ENCODE measurements around the gene COL5A2. TPM values are rescaled to one million over a fixed set of nuclear protein-coding genes. Genes with fewer than 3 reads are reported as not detected.

Gene COL5A2
- total and polyA plus RNA-seq, 9 of the 15 experiments (the other 6 are each of a cell fraction or from before 2014, with no cell fraction given) = 0.01 to 0.54 (median 0.19) TPM

DNA sequence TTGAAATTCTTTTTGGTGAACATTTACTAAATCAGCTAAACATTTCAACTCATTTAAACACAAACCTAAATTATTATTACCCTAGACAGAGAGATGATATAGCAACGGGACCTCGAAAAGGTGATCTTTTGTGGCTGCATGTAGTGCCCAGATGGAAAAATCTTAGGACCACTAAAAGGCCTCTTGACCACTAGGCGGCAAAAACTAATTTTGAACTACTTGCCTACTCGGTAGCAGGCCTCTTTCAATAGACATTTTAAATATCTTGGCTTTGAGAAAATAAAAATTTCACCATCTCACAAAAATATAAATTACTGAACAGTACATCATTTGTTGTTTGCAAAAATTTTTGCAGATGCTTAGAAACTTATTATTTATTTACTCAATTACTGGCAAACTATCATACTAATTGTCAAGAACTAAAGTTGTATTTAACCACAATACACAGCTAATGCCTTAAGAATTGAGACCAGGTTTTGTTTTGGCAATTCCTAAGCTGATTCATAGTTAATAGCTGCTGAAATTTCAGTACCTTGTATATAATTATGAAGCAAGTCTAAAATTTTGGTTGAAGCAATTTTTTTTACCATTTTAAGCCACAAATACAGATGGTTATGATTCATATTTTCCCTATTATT lies 196.0 kb downstream of the COL5A2 start:
- no peaks in the 10 kb centered on the region for H3K79me2 ChIP-seq (ENCODE audit: control insufficient read depth, insufficient read depth, low read length)
- H3K36me3 ChIP-seq (ENCODE audit: control insufficient read depth, insufficient read depth, low read length) = no peaks in the 10 kb centered on the region
- ATAC-seq (no peak), FAIRE-seq (no peak), DNase-seq (ENCODE audit: extremely low read depth in 1 of 4, low spot score in 3 of 4) (no peak)
- no TSS peak for BruUV-seq (replicated peaks)
- no peaks in the 10 kb centered on the region for H3K9me3 ChIP-seq (replicated peaks; ENCODE audit: control insufficient read depth, insufficient read depth, low read depth, low read length)
- intact Hi-C loops (cut with micrococcal nuclease) = no loop called here
- no peaks in the 10 kb centered on the region for H4K20me1 ChIP-seq (replicated peaks; ENCODE audit: control insufficient read depth, insufficient read depth, low read length)
- H3K9ac ChIP-seq (ENCODE audit: insufficient read depth in 1 of 2, low read depth in 2 of 2, low read length in 2 of 2) = no peak overlapping the region
- ChIA-PET CTCF (ENCODE audit: low intra/inter-chr PET ratio) (no interaction called here), POLR2A (no interaction called here)
- in situ Hi-C loops (cut with MboI) = no loop called here
- 6% methylated on average over 4 of the region's 4 CpGs for WGBS (ENCODE audit: insufficient coverage, low coverage, missing lambda C conversion rate)
- no peaks in the 10 kb centered on the region for H3K4me1 ChIP-seq (replicated peaks in 1 of 2; ENCODE audit: control insufficient read depth in 2 of 2, insufficient read depth in 2 of 2, low read length in 2 of 2)
- H3K4me3 ChIP-seq = no peak overlapping the region
- no peak overlapping the region for H2AFZ ChIP-seq (ENCODE audit: low read depth, low read length)
- H3K9me1 ChIP-seq (ENCODE audit: control insufficient read depth, insufficient read depth, low read length) = no peaks in the 10 kb centered on the region
- TF ChIP-seq, protein P1, sequence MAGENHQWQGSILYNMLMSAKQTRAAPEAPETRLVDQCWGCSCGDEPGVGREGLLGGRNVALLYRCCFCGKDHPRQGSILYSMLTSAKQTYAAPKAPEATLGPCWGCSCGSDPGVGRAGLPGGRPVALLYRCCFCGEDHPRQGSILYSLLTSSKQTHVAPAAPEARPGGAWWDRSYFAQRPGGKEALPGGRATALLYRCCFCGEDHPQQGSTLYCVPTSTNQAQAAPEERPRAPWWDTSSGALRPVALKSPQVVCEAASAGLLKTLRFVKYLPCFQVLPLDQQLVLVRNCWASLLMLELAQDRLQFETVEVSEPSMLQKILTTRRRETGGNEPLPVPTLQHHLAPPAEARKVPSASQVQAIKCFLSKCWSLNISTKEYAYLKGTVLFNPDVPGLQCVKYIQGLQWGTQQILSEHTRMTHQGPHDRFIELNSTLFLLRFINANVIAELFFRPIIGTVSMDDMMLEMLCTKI (IDR thresholded peaks at IDR 0.05; ENCODE audit: partially characterized antibody) = no peak
- TF ChIP-seq ASH1L (IDR thresholded peaks at IDR 0.05; ENCODE audit: borderline replicate concordance, low read depth, partially characterized antibody) (no peak), FOXP1 (CRISPR knock-in tag; IDR thresholded peaks at IDR 0.05) (no peak), TAL1 (IDR thresholded peaks at IDR 0.05) (no peak), ZNF121 (CRISPR knock-in tag; conservative IDR thresholded peaks at IDR 0.05) (no peak), ESRRA (IDR thresholded peaks at IDR 0.05; ENCODE audit: borderline replicate concordance, low read depth) (no peak), CHAMP1 (IDR thresholded peaks at IDR 0.05) (no peak), CHCHD3 (CRISPR knock-in tag; IDR thresholded peaks at IDR 0.05) (no peak), NONO (IDR thresholded peaks at IDR 0.05; ENCODE audit: low read depth in 2 of 2, low read length in 1 of 2) (no peak), PTBP1 (IDR thresholded peaks at IDR 0.05; ENCODE audit: low read depth, low read length) (no peak), JUNB (CRISPR knock-in tag; conservative IDR thresholded peaks at IDR 0.05) (no peak)
- H3K4me2 ChIP-seq (ENCODE audit: insufficient read depth, low read length) = no peak overlapping the region
- no peaks in the 10 kb centered on the region for H3K27me3 ChIP-seq (ENCODE audit: control insufficient read depth in 2 of 2, insufficient read depth in 2 of 2, low read length in 2 of 2)
- H3K27ac ChIP-seq (ENCODE audit: extremely low read depth, low read depth, low read length) = no peak overlapping the region
